SK-N-SH treated with all-trans-retinoic acid at 6 μM for 48 hours (cell line): ENCODE data around the gene C2CD4B.

Source experiments
- ATAC-seq: fragments of 200-7000 bp; cut with Tn5 transposase; 3 replicates; pipeline ENCODE4 v1.9.1; 2020; ENCODE audit warnings: mild to moderate bottlenecking, moderate library complexity
- ARNTL ChIP-seq: fragments of 450-650 bp; formaldehyde crosslinking; IDR thresholded peaks from 2 replicates; pipeline ENCODE4 v1.5.0; 2020; ENCODE audit warnings: low read depth, mild to moderate bottlenecking, moderate library complexity, borderline replicate concordance
- BACH2 ChIP-seq: fragments of 250-450 bp; sonication (Bioruptor Pico); IDR thresholded peaks from 2 replicates; pipeline ENCODE4 v1.9.0; 2021; ENCODE audit warnings: mild to moderate bottlenecking, borderline replicate concordance
- CREB5 ChIP-seq: fragments of 250-450 bp; sonication (Bioruptor Pico); IDR thresholded peaks from 2 replicates; pipeline ENCODE4 v1.5.1; 2020; ENCODE audit warnings: low read depth, mild to moderate bottlenecking, moderate library complexity
- ESRRG ChIP-seq: fragments of 250-450 bp; sonication (Bioruptor Pico); IDR thresholded peaks from 2 replicates; pipeline ENCODE4 v1.6.1; 2021; ENCODE audit warnings: mild to moderate bottlenecking
- GLIS3 ChIP-seq: fragments of 250-450 bp; sonication (Bioruptor Pico); IDR thresholded peaks from 2 replicates; pipeline ENCODE4 v1.5.0; 2020; ENCODE audit warnings: mild to moderate bottlenecking, moderate library complexity
- ISL1 ChIP-seq: fragments of 250-450 bp; sonication (Bioruptor Pico); IDR thresholded peaks from 2 replicates; pipeline ENCODE4 v2.1.2; 2022; ENCODE audit warnings: mild to moderate bottlenecking, moderate library complexity
- OSR1 ChIP-seq: fragments of 250-450 bp; sonication (Bioruptor Pico); IDR thresholded peaks from 2 replicates; pipeline ENCODE4 v1.8.0; 2022; ENCODE audit warnings: moderate library complexity, mild to moderate bottlenecking, inconsistent platforms
- POU6F1 ChIP-seq: fragments of 250-450 bp; sonication (Bioruptor Pico); IDR thresholded peaks from 2 replicates; pipeline ENCODE4 v1.8.0; 2021; ENCODE audit warnings: low read depth, mild to moderate bottlenecking, moderate library complexity, borderline replicate concordance
- PPARA ChIP-seq: fragments of 250-450 bp; sonication (Bioruptor Pico); IDR thresholded peaks from 2 replicates; pipeline ENCODE4 v1.5.0; 2020; ENCODE audit warnings: mild to moderate bottlenecking, borderline replicate concordance
- RARB ChIP-seq: fragments of 250-450 bp; sonication (Bioruptor Pico); IDR thresholded peaks from 2 replicates; pipeline ENCODE4 v1.8.0; 2021; ENCODE audit warnings: mild to moderate bottlenecking, moderate library complexity
- SNAI2 ChIP-seq: fragments of 250-450 bp; sonication (Bioruptor Pico); IDR thresholded peaks from 2 replicates; pipeline ENCODE4 v1.5.0; 2020; ENCODE audit warnings: mild to moderate bottlenecking, moderate library complexity
- TCF4 ChIP-seq: fragments of 250-450 bp; sonication (Bioruptor Pico); IDR thresholded peaks from 2 replicates; pipeline ENCODE4 v1.8.0; 2021; ENCODE audit warnings: mild to moderate bottlenecking, moderate library complexity, borderline replicate concordance
- TOX ChIP-seq: fragments of 250-450 bp; sonication (Bioruptor Pico); IDR thresholded peaks from 2 replicates; pipeline ENCODE4 v1.8.0; 2021; ENCODE audit warnings: mild to moderate bottlenecking, moderate library complexity, borderline replicate concordance
- ZC3H10 ChIP-seq: fragments of 250-450 bp; sonication (Bioruptor Pico); IDR thresholded peaks from 2 replicates; pipeline ENCODE4 v1.5.1; 2021; ENCODE audit warnings: mild to moderate bottlenecking, moderate library complexity
- ZFP3 ChIP-seq: fragments of 250-450 bp; sonication (Bioruptor Pico); IDR thresholded peaks from 2 replicates; pipeline ENCODE4 v1.5.0; 2020; ENCODE audit warnings: mild to moderate bottlenecking, moderate library complexity
- ZFP30 ChIP-seq: fragments of 450-650 bp; formaldehyde crosslinking; IDR thresholded peaks from 2 replicates; pipeline ENCODE4 v1.5.0; 2022; ENCODE audit warnings: mild to moderate bottlenecking, moderate library complexity
- ZNF565 ChIP-seq: fragments of 450-650 bp; formaldehyde crosslinking; conservative IDR thresholded peaks from 2 replicates; pipeline ENCODE4 v1.5.0; 2020; ENCODE audit warnings: low read depth, mild to moderate bottlenecking, moderate library complexity
- ZNF70 ChIP-seq: fragments of 450-650 bp; formaldehyde crosslinking; IDR thresholded peaks from 2 replicates; pipeline ENCODE4 v1.5.0; 2020; ENCODE audit warnings: mild to moderate bottlenecking, moderate library complexity
- ZNF8 ChIP-seq: fragments of 450-650 bp; formaldehyde crosslinking; IDR thresholded peaks from 2 replicates; pipeline ENCODE4 v1.5.0; 2020; ENCODE audit warnings: mild to moderate bottlenecking, moderate library complexity
- TF ChIP-seq, protein P1 (sequence below): fragments of 250-450 bp; sonication (Bioruptor Pico); IDR thresholded peaks from 2 replicates; pipeline ENCODE4 v1.8.0; 2020; ENCODE audit warnings: mild to moderate bottlenecking, moderate library complexity, borderline replicate concordance
- TF ChIP-seq, protein P2 (sequence below): fragments of 250-450 bp; sonication (Bioruptor Pico); IDR thresholded peaks from 2 replicates; pipeline ENCODE4 v1.5.0; 2020; ENCODE audit warnings: mild to moderate bottlenecking, moderate library complexity
- TF ChIP-seq, protein P3 (sequence below): fragments of 250-450 bp; sonication (Bioruptor Pico); IDR thresholded peaks from 2 replicates; pipeline ENCODE4 v1.5.1; 2021; ENCODE audit warnings: mild to moderate bottlenecking, moderate library complexity

The C2CD4B gene

DNA sequence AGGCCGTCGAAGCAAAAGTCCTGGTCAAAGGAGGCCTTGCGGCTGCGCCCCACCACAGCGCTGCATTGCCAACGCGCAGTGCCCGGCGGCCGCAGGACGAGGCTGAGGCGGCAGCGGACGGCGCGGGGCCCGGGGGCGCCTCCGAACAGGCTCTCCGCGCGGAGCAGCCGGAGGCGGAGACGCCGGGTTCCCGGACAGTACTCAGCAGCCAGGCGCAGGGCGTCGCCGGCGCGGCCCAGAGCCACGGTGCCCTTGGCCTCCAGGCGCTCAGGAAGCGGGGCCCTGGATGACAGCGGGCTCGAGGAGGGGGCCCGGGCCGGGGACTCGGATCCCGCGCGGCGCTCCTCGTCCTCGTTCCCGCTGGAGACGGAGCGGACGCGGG, 1.1 kb downstream of the C2CD4B start:
- no peak for TF ChIP-seq ZNF565 (CRISPR knock-in tag)
- TF ChIP-seq GLIS3 (CRISPR knock-in tag): no peak
- no peak for TF ChIP-seq CREB5
- no peak for TF ChIP-seq BACH2 (CRISPR knock-in tag)
- TF ChIP-seq ARNTL (CRISPR knock-in tag): no peak
- no peak for TF ChIP-seq ESRRG (CRISPR knock-in tag)
- TF ChIP-seq TCF4 (CRISPR knock-in tag): no peak
- TF ChIP-seq PPARA (CRISPR knock-in tag): no peak
- TF ChIP-seq RARB: no peak
- TF ChIP-seq, protein P1, sequence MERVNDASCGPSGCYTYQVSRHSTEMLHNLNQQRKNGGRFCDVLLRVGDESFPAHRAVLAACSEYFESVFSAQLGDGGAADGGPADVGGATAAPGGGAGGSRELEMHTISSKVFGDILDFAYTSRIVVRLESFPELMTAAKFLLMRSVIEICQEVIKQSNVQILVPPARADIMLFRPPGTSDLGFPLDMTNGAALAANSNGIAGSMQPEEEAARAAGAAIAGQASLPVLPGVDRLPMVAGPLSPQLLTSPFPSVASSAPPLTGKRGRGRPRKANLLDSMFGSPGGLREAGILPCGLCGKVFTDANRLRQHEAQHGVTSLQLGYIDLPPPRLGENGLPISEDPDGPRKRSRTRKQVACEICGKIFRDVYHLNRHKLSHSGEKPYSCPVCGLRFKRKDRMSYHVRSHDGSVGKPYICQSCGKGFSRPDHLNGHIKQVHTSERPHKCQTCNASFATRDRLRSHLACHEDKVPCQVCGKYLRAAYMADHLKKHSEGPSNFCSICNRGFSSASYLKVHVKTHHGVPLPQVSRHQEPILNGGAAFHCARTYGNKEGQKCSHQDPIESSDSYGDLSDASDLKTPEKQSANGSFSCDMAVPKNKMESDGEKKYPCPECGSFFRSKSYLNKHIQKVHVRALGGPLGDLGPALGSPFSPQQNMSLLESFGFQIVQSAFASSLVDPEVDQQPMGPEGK (CRISPR knock-in tag): no peak
- no peak for TF ChIP-seq SNAI2 (CRISPR knock-in tag)
- no peak for TF ChIP-seq ZNF8 (CRISPR knock-in tag)
- no peak for TF ChIP-seq ZFP30
- peak; percentile 32 for ATAC-seq

DNA sequence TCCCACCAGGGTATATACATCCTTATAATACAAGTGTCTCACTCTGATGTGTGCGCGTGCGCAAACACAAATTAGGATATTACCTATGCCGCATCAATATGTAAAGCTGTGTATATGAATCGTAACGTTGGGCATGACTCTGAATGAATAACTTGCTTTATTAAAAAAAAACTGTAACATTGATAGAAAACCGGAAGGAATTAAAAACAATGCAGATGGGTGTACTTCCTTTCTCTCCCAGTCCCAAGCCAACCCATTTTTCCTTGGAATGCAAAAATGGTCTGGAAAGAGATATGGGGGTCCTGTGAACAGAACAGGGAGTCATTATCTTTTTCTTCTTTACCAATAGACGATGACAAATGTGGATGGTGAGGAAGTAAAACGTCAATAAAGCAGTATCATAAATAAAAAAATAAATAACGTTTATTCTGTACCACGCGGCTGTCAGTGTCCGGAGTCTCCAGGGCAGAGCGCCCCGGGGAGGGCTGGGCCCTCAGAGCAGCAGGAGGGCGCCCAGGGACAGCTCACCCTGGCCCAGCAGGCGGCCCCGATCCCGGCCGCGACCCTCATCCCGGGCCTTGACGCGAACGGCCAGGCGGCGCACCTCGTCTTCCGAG, 1.6 kb downstream of the C2CD4B start:
- TF ChIP-seq, protein P1 (CRISPR knock-in tag): no peak
- TF ChIP-seq, protein P2, sequence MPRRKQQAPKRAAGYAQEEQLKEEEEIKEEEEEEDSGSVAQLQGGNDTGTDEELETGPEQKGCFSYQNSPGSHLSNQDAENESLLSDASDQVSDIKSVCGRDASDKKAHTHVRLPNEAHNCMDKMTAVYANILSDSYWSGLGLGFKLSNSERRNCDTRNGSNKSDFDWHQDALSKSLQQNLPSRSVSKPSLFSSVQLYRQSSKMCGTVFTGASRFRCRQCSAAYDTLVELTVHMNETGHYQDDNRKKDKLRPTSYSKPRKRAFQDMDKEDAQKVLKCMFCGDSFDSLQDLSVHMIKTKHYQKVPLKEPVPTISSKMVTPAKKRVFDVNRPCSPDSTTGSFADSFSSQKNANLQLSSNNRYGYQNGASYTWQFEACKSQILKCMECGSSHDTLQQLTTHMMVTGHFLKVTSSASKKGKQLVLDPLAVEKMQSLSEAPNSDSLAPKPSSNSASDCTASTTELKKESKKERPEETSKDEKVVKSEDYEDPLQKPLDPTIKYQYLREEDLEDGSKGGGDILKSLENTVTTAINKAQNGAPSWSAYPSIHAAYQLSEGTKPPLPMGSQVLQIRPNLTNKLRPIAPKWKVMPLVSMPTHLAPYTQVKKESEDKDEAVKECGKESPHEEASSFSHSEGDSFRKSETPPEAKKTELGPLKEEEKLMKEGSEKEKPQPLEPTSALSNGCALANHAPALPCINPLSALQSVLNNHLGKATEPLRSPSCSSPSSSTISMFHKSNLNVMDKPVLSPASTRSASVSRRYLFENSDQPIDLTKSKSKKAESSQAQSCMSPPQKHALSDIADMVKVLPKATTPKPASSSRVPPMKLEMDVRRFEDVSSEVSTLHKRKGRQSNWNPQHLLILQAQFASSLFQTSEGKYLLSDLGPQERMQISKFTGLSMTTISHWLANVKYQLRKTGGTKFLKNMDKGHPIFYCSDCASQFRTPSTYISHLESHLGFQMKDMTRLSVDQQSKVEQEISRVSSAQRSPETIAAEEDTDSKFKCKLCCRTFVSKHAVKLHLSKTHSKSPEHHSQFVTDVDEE: no peak
- TF ChIP-seq POU6F1 (CRISPR knock-in tag) (no peak), OSR1 (no peak), SNAI2 (CRISPR knock-in tag) (no peak), ZC3H10 (CRISPR knock-in tag) (no peak), ESRRG (CRISPR knock-in tag) (no peak), RARB (no peak), TCF4 (CRISPR knock-in tag) (no peak), ZNF70 (CRISPR knock-in tag) (no peak), ZFP30 (no peak), ARNTL (CRISPR knock-in tag) (no peak), TOX (no peak), BACH2 (CRISPR knock-in tag) (no peak), CREB5 (no peak), ZNF8 (CRISPR knock-in tag) (no peak), ISL1 (no peak), ZFP3 (CRISPR knock-in tag) (no peak)
- TF ChIP-seq, protein P3, sequence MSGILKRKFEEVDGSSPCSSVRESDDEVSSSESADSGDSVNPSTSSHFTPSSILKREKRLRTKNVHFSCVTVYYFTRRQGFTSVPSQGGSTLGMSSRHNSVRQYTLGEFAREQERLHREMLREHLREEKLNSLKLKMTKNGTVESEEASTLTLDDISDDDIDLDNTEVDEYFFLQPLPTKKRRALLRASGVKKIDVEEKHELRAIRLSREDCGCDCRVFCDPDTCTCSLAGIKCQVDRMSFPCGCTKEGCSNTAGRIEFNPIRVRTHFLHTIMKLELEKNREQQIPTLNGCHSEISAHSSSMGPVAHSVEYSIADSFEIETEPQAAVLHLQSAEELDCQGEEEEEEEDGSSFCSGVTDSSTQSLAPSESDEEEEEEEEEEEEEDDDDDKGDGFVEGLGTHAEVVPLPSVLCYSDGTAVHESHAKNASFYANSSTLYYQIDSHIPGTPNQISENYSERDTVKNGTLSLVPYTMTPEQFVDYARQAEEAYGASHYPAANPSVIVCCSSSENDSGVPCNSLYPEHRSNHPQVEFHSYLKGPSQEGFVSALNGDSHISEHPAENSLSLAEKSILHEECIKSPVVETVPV: no peak
- ATAC-seq: peak; percentile 20; the same call in 1 of the 3 replicates
